ENCODE measurements around the gene CA14.
"Not testable (repeated sequence)": the region's sequence is repeated elsewhere in the genome, so short reads cannot be mapped to it uniquely, and the experiment has no call there.

The CA14 gene

DNA sequence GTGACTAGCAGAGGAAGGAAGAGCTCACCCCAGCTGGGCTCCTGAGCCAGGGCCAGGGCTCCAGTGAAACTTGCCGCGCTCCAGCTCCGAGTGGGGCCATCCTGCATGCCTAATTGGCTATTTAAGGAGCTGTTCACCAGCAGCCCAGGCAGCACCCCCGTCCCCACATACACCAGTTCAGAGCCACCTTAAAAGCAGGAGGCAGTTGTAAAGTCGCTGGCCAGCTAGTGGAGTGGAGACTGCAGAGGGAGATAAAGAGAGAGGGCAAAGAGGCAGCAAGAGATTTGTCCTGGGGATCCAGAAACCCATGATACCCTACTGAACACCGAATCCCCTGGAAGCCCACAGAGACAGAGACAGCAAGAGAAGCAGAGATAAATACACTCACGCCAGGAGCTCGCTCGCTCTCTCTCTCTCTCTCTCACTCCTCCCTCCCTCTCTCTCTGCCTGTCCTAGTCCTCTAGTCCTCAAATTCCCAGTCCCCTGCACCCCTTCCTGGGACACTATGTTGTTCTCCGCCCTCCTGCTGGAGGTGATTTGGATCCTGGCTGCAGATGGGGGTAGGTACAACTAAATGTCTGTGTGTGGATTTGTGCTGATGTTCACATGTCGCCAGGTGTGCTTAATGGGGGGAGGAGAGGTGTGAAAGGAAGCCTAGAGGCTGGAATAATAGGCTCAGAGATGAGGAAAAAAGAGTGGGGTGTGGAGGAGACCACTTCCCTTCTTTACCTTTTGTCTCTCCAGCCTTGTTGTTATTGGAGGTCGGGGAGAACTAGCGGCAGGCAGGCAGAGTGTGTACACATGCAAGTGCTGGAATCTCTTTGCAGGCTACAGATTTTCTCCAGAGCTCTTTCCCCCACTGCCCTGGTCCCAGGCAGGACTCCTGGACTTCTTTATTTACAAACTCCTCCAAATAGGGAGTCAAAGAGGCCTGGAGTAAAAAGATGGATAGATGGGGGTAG is at the start of gene CA14:
Gene CA14, plus strand, starts transcription at position 151 of the 962 bp plus-strand sequence. Its CDS starts 355 bp downstream, at position 506.
- DNase-seq: peak; percentile 25

DNA sequence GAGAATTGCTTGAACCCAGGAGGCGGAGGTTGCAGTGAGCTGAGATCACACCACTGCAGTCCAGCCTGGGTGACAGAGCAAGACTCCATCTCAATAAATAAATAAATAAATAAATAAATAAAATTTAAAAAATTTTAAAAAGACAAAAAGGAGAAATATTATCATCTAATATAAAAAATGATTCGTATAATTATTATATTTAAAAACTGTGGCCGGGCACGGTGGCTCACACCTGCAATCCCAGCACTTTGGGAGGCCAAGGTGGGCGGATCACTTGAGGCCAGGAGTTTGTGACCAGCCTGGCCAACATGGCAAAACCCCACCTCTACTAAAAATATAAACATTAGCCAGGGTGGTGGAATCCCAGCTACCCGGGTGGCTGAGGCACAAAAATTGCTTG is 49.1 kb upstream of the CA14 start:
- not testable (repeated sequence) for DNase-seq

DNA sequence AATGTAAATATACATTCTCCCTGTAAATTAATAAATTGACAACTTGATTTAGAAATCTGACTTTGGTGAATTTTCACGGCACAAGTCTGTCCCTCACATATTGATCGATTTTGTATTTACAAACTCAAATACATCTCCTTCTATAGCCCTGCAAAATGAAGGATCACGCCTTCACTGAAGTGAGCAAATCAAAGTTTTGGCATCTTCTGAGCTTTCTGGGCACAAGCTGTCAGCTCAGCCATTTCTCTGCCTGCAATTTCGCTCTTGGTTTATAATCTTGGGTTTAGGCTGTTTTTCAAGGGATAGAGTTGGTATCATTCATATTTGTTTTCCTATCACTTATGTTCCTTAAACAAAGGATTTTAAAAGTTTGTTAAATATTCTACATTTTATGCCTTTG is 47.5 kb upstream of the CA14 start:
- DNase-seq: no peak

DNA sequence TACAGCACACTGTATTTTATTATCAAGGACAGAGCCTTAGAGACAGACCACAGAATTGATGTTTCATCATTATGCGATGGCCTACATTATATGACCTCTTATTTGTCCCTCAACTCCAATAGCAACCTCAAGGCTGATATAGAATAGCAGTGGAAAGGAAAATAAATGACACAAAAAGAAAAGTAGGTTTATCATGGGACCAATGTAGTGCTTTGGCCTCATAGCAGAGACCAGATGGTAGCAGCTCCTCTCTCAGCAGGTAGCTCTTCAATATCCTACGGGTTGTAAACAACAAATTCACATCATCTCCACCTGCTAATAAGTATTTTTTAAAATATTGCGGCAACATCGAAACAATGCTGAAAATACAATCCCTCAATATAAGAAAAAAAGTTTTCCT is 46.9 kb upstream of the CA14 start:
- no peak for DNase-seq

DNA sequence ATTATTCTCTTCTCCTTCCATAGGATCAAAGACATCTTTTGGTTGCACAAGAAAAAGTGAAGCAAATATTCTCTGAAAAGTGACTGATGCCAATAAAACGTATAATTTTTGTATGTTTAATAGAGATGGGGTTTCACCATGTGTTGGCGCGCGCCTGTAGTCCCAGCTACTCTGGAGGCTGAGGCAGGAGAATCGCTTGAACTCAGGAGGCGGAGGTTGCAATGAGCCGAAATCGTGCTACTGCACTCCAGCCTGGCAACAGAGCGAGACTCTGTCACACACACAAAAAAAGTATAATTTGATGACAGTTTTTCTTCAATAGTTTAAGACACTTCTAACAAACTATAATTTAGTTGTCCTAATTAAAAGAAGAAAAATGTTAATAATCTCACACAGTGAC is 45.5 kb upstream of the CA14 start:
- DNase-seq: no peak

DNA sequence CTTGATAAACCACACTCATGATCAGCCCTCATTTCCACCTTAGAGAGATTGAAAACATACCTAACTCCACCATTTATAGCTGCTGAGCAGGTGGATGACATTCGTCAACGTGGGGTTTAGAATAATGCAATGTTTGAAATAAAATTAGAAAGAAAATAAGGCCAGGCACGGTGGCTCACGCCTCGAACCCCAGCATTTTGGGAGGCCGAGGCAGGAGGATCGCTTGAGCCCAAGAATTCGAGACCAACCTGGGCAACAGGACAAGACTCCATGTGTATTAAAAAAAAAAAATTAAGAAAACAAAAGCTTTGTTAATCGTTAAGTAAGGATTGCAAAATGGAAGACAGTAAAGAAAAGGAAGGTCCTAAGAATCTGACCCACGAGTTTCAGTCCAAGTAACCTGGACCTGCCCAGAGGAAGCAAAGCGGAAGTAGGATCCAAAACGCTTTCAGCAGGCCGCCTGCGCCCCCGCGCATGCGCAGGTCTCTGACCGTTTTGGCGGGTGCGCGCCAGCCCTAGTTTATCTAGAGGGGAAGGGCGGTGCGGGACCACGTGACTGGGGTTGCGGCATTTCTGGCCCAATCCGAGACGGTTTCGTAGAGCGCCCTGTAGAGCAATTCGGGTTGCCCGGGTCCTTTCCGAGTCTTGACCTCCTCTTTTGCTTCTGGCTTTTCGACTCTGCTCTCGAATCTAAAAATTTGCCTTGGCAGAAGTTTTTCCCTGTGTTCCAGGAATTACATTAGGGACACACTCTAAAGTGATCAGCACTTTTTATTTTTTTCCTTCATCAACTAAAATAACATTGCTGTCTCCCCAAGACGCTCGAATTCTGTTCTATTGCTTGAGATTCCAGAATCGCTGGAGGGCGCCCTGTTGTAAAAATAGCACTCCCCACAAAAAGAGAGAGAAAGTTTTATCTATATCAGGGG is 44.1 kb upstream of the CA14 start:
- DNase-seq: peak; percentile 88

DNA sequence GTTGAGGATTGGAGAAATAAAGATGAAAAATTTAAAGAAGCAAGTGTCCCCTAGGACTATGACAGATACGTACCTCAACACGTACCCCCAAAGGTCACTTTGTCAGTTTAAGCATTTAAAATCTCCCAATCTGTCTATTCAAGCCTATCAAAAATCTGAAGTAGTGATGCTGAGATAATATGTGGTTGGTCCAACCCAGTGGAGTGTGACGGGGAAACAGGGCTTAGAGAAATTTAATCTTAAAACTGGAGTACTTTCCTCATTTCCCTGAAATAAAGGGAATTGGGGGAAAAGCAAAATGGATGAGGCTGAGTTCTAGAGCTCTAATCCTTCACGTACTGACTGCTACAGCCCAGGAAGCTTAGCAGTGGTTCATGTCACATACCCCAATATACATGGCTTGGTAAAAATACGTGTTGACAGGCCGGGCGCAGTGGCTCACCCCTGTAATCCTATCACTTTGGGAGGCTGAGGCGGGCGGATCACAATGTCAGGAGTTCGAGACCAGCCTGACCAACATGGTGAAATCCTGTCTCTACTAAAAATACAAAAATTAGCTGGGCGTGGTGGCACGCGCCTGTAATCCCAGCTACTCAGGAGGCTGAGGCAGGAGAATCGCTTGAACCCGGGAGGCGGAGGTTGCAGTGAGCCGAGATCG is 43.3 kb upstream of the CA14 start:
- not testable (repeated sequence) for DNase-seq

DNA sequence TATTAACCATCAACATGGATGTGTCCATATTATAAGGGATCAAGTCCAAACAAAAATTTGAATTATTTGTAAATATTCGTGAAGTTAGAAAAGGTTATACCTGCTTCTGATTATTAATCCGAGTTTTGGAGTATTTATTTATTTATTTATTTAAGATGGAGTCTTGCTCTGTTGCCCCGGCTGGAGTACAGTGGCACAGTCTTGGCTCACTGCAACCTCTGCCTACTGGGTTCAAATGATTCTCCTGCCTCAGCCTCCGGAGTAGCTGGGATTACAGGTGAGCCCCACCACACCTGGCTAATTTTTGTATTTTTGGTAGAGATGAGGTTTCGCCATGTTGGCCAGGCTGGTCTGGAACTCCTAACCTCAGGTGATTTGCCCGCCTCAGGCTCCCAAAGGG is 41.7 kb upstream of the CA14 start:
- DNase-seq: not testable (repeated sequence)

DNA sequence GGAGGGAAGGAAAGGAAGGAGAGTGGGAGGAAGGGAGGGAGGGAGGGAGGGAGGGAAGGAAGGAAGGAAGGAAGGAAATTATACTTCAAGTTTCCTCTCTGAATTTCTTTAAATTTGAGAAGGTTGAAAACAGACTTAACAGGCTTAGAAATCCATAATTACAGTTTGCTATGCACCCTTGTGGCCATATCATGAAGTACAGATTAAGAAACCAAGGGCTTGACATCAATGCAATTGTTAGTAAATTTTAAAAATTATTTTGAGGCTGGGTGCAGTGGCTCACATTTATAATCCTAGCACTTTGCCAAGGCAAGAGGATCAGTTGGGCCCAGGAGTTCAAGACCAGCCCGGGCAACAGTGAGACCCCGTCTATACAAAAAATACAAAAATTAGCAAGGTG is 36.0 kb upstream of the CA14 start:
- DNase-seq: peak; percentile 43

DNA sequence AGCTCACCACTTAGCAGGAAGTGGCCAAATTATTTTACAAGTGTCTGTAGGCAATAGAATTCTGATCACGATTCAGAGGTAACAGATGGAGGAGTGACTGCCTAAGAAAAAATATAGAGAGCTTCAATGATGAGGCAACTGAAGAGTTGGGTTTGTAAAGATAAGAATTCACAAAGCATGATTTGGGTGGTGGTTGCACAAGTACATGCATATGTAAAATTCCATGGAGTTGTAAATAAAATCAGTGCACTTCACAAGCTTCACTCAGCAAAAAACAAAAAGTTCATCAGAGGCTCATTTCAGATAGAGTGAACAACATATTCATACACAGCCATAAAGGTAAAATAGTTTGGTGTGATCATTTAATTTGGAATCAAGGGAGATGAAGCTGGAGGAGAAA is 32.6 kb upstream of the CA14 start:
- no peak for DNase-seq

DNA sequence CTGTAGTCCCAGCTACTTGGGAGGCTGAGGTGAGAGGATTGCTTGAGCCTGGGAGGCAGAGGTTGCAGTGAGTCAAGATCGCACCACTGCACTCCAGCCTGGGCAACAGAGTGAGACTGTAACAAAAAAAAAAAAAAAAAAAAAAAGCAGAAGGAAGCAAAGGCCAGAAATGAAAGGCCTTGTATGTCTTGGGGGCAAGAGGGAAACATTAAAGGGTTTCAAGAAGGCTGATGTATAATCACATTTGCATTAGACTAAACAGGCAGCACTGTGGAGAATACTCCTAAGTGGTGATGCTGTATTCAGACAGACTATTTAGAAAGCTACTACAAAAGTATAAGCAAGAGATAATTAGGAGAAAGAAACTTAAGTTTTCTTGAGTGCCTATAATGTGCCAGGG is 32.0 kb upstream of the CA14 start:
- no peak for DNase-seq

DNA sequence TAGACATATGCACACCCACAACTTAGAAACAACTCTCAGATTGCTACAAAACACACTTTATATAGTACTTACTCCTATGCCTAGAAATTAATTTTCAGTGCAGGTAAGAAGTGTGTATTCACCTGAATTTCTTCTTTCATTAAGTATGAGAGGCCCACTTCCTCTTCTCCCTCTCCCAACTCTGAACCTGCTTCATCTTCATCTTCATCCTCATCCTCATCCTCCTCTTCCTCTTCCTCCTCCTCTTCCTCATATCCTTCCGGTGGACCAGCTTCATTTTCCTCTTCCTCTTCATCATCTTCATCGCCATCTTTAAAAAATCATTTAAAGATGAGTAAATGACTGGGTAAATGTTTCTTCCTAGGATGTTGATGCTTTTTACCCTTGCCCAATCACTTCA is 31.1 kb upstream of the CA14 start:
- DNase-seq: no peak

DNA sequence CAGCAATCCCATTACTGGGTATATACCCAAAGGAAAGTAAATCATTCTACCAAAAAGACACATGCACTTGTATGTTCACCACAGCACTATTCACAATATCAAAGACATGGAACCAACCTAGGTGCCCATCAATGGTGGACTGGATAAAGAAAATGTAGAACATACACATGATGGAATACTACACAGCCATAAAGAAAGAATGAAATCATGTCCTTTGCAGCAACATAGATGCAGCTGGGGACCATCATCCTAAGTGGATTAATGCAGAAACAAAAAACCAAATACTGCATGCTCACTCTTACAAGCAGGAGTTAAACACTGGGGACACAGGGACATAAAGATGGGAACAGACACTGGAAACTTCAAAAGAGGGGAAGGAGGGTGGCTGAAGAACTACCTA is 30.3 kb upstream of the CA14 start:
- no peak for DNase-seq

DNA sequence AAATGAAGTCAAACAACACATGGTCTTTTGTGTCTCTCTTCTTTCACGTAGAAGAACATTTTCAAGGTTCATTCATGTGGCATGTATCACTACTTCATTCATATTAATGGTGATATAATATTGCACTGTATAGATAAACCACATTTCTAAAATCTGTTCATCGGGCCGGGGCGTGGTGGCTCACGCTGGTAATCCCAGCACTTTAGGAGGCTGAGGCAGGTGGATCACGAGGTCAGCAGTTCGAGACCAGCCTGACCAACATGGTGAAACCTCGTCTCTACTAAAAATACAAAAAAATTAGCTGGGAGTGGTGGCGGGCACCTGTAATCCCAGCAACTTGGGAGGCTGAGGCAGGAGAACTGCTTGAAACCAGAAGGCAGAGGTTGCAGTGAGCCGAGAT is 29.3 kb upstream of the CA14 start:
- DNase-seq: not testable (repeated sequence)

DNA sequence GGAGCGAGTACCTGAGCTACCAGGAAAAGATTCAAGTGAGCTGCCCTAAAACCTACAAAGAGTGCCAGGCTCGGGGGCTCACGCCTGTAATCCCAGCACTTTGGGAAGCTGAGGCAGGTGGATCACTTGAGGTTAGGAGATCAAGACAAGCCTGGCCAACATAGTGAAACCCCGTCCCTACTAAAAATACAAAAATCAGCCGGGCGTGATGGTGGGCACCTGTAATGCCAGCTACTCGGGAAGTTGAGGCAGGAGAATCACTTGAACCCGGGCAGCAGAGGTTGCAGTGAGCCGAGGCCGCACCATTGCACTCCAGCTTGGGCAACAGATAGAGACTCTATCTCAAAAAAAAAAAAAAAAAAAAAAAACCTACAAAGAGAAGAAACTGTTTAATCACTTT is 24.7 kb upstream of the CA14 start:
- not testable (repeated sequence) for DNase-seq

DNA sequence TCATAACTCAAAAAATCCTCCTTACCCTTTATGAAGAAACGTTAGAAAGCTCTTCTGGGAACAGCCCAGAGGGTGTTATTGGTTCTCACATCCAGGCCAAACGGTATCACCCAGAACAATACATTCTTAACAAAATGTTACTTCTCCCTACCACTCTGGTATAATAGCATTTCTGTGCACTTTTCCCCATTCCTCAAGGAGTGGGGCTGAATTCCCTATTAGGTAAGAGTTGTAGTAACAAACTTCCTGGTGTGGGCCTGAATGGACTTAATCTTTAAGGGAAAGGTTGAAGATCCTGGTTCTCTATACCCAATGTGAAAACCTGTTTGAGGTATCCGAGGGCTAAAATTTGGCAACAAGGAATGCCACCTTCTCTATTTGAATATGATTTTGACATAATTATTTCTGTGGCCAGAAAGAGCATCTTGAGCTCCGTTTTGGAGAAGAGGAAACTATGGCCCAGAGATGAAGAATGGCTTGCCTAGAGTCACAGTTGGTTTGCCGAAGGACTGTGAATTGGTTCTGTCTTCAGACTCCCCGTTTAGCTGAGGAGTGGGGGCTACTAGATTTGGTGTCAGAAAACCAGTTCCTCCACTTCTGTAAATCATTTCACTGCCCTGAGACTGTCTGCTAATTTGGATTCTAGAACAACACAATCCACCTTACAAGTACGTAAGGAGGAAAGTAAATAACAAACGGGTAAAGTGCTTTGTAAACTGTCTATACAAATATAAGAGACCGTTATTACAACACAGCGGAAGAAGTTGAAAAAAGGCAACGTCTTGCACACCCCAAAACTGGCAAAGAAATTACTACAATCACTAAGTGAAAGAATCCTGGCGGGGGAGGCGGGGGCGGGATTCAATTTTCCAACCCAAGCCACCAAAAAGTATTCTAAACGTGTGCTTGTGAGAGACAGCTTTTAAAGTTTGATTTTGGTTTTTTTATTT is 23.9 kb upstream of the CA14 start:
- no peak for DNase-seq

DNA sequence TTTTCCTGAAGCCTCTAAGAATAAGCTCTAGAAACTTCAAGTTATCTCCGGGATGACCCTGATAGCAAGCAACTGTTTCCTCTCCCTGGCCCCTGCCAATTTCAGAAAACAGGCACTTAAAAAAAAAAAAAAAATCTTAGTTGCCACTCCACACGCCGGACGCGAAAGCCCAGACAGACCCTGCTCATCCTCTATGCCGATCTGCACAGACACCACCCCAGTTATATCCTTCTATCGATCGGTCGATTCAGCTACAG is 23.3 kb upstream of the CA14 start:
- DNase-seq: no peak

DNA sequence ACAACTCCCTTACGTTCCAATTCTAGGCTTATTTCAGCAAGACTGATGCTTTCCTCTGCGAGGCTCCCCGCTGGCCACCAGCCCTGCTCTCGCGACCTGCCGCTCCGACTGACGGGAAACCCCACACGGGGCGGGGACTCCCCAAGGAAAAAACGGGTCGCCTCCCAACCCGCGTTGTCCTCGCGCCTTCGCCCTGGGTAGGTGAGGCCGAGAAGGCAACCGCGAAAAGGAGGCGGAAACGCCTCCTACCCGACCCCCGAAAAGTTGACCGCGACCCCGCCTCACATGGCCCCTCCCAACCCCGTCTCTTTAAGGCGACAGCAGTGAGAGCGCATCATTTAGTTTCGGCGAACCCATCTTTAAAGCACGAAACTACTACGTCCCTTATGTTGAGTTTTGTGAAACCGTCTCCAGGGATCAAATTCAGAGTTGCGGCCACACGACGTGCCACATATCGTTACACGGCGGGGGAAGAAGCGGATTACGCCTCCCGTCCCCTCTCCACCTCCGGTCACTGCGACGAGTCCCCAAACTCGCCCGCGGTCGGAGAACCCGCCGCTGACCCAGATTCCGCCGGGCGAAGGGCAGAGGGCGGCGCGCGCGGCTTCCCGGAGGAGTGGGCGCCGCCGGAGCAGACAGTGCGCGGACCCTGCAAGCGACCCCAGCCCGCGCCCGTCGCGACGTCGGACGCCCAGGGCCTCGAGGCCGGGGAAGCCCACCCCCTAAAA is 22.8 kb upstream of the CA14 start:
- peak; percentile 90 for DNase-seq

DNA sequence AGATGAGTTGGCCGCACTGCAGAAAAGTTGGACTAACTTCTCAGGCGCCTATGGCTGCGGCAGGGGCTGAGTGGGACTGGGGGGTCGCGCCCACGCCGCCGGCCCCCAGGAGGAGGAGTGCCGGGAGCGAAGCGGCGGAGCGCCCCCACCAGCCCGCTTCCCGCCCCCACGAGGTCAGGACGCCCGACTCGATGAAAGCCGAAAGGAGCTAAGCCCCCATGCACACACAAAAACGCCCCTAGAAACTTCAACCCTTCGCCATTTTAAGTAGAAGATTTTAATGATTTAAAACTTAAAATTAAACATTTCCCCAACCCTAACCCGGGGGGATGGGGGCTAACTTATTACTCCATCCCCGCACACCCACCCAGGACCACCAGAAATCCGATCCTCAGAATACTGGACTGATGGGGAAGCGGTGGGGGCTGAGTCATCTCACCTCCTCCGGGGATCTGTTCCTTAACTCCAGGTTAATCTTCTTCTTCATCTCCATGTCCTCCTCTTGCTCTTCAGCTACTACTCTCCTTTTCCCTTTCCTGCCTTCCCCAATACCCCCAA is 22.2 kb upstream of the CA14 start:
- peak; percentile 39 for DNase-seq

DNA sequence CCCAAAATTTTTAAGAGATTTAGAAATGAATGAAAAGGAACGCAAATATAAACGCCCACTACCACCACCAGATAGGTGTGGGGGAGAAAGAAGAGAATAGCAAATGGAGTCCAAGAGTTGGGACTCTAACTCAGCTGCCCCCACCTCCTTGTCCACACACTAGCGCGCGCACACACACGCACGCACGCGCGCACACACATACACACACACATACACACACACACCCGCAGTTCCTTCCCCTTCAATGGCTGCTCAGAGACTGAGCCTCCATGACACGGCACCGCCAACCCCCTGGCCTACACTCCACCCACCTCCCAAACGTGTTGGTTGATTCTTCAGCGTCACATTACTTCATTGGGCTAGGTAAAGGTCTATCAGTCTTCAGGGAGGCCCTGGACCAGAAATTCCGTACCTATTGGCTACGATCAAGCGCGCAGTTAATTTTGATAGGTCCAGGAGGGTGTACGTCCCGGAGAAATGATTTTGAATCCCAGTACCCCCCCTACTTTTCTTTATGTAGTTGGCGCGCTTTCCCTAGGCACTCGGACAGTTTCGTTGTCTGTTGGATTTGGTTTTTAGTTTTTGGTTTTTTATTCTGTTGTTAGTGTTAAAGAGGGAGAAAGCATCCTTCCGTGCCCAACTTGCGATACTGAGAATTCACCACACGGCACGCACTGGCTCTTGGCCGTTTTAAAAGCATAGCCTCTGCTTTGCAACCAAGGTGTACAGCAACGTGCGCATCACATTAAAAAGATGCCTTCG is 21.5 kb upstream of the CA14 start, which contains the start of gene ANP32E:
Gene ANP32E, minus strand, starts transcription at position 261 of the 762 bp plus-strand sequence. CDS start 326 bp downstream, outside the sequence.
- peak; percentile 99 for DNase-seq

Measured in RPMI8226 (cell line).